EH (cell line): Measurements from ENCODE around the gene DMXL2.
"Not testable (repeated sequence)": the region's sequence is repeated elsewhere in the genome, so short reads cannot be mapped to it uniquely, and the experiment has no call there.

Experiments
- DNase-seq: peaks from one replicate; pipeline ENCODE4 v3.0.0-alpha.2; 2015; ENCODE audit warnings: low read depth

The DMXL2 gene

GRCh38 chr15:51622604-51623370 is at the start of gene DMXL2:
Gene DMXL2, minus strand, starts transcription at chr15:51622771. Its CDS starts 226 bp downstream, at chr15:51622545.
- peak; percentile 89 for DNase-seq

GRCh38 chr15:51672155-51672687 is 49.6 kb upstream of the DMXL2 start:
- no peak for DNase-seq

- DNase-seq: no peak
These were observed 46.8 kb upstream of the DMXL2 start for GRCh38 chr15:51669381-51669780.

GRCh38 chr15:51668446-51668845 is 45.9 kb upstream of the DMXL2 start:
- DNase-seq: no peak

GRCh38 chr15:51667478-51667877 is 44.9 kb upstream of the DMXL2 start:
- DNase-seq: no peak

- DNase-seq: no peak
These were observed 38.5 kb upstream of the DMXL2 start for GRCh38 chr15:51661072-51661471.

- DNase-seq: no peak
These were observed 36.1 kb upstream of the DMXL2 start for GRCh38 chr15:51658664-51659063.

- not testable (repeated sequence) for DNase-seq
These were observed 33.0 kb upstream of the DMXL2 start for GRCh38 chr15:51655401-51656057.

- no peak for DNase-seq
These were observed 29.6 kb upstream of the DMXL2 start for GRCh38 chr15:51652084-51652668.

- DNase-seq: peak; percentile 76
These were observed 27.3 kb upstream of the DMXL2 start for GRCh38 chr15:51649659-51650521.

GRCh38 chr15:51648643-51649042 is 26.1 kb upstream of the DMXL2 start:
- not testable (repeated sequence) for DNase-seq

GRCh38 chr15:51648101-51648500 is 25.5 kb upstream of the DMXL2 start:
- not testable (repeated sequence) for DNase-seq

- peak; percentile 70 for DNase-seq
These were observed 24.6 kb upstream of the DMXL2 start for GRCh38 chr15:51647128-51647562.

- no peak for DNase-seq
These were observed 20.1 kb upstream of the DMXL2 start for GRCh38 chr15:51642696-51643095.

- DNase-seq: no peak
These were observed 19.0 kb upstream of the DMXL2 start for GRCh38 chr15:51641490-51642130.

GRCh38 chr15:51634591-51635198 is 12.1 kb upstream of the DMXL2 start:
- DNase-seq: no peak

- no peak for DNase-seq
These were observed 7.0 kb upstream of the DMXL2 start for GRCh38 chr15:51629612-51630011.

- no peak for DNase-seq
These were observed 2.7 kb upstream of the DMXL2 start for GRCh38 chr15:51625236-51625635.

- no peak for DNase-seq
These were observed 1.5 kb upstream of the DMXL2 start for GRCh38 chr15:51624022-51624421.

- DNase-seq: no peak
These were observed 891 bp upstream of the DMXL2 start for GRCh38 chr15:51623386-51623938.
